ENCODE data around the gene TRIM28. TPM values are rescaled to one million over a fixed set of nuclear protein-coding genes. Genes with fewer than 3 reads are reported as not detected.

TRIM28 gene
- total and polyA plus RNA-seq, 4 experiments from 2014 or later: 19.4 to 348 (median 206) TPM

GRCh38 chr19:58568453-58569130 lies 24.7 kb downstream of the TRIM28 start:
- H3K36me3 ChIP-seq (ENCODE audit: insufficient read depth, low read length): no peaks in the 10 kb centered on the region
- no peaks in the 10 kb centered on the region for H3K9me3 ChIP-seq (ENCODE audit: control insufficient read depth in 1 of 2, low read length in 2 of 2)
- peak overlapping the region in 5 of 7 donors; percentile 4 to 77 (median 35) for H3K27ac Mint-ChIP-seq
- H3K4me3 ChIP-seq (ENCODE audit: low read length in 2 of 2): no peak overlapping the region
- no peaks in the 10 kb centered on the region for H3K27me3 ChIP-seq (ENCODE audit: insufficient read depth, low read length)
- H3K4me3 Mint-ChIP-seq: no peak overlapping the region
- no peak overlapping the region for H3K27ac ChIP-seq (ENCODE audit: low read depth, low read length)
- H3K4me1 Mint-ChIP-seq: peaks cover 11 to 32% (median 22%) of the 10 kb centered on the region in 4 donors
- CTCF ChIA-PET (ENCODE audit: partially characterized antibody): interaction anchor here (1.2 kb wide), 1 partner anchor 13 kb away, joined by 3 read pairs; the partner anchor contains the start of gene CHMP2A
- H3K36me3 Mint-ChIP-seq: peaks cover 0 to 21% of the 10 kb centered on the region in 2 donors
- H3K9me3 Mint-ChIP-seq: peaks cover 0 to 1% (median 0%) of the 10 kb centered on the region in 8 donors
- DNase-seq: no peak
- no peaks in the 10 kb centered on the region for H3K27me3 Mint-ChIP-seq
- POLR2A ChIA-PET (ENCODE audit: partially characterized antibody): interaction anchor here (0.9 to 4.6 kb wide), 3 partner anchors 14 to 18 kb away, joined by 4 to 41 read pairs (median 7); partner anchors contain the start of gene CHMP2A
- H3K4me1 ChIP-seq (ENCODE audit: insufficient read depth, low read length): peaks cover 19% of the 10 kb centered on the region
- intact Hi-C loops (cut with micrococcal nuclease): no loop called here

- ChIA-PET POLR2A (ENCODE audit: partially characterized antibody) (interaction anchor here (1.2 to 4.6 kb wide), 3 partner anchors 9 to 19 kb away, joined by 6 to 41 read pairs (median 7); partner anchors contain the start of gene CHMP2A), CTCF (ENCODE audit: partially characterized antibody) (no interaction called here)
- peak overlapping the region in 3 of 7 donors; percentile 8 to 79 (median 23) for H3K27ac Mint-ChIP-seq
- no peak overlapping the region for H3K4me3 ChIP-seq (ENCODE audit: low read length in 2 of 2)
- no peaks in the 10 kb centered on the region for H3K27me3 ChIP-seq (ENCODE audit: insufficient read depth, low read length)
- no peaks in the 10 kb centered on the region for H3K36me3 ChIP-seq (ENCODE audit: insufficient read depth, low read length)
- peaks cover 19% of the 10 kb centered on the region for H3K4me1 ChIP-seq (ENCODE audit: insufficient read depth, low read length)
- no peaks in the 10 kb centered on the region for H3K9me3 ChIP-seq (ENCODE audit: control insufficient read depth in 1 of 2, low read length in 2 of 2)
- peak overlapping the region in 1 of 8 donors; percentile 35 for H3K4me3 Mint-ChIP-seq
- DNase-seq: no peak
- no peak overlapping the region for H3K27ac ChIP-seq (ENCODE audit: low read depth, low read length)
- peaks cover 0 to 2% (median 0%) of the 10 kb centered on the region in 8 donors for H3K9me3 Mint-ChIP-seq
- H3K36me3 Mint-ChIP-seq: peaks cover 0 to 23% of the 10 kb centered on the region in 2 donors
- H3K27me3 Mint-ChIP-seq: no peaks in the 10 kb centered on the region
- peaks cover 12 to 32% (median 22%) of the 10 kb centered on the region in 4 donors for H3K4me1 Mint-ChIP-seq
- intact Hi-C loops (cut with micrococcal nuclease): no loop called here
These were observed 25.5 kb downstream of the TRIM28 start for GRCh38 chr19:58569191-58569942.

- CTCF ChIA-PET (ENCODE audit: partially characterized antibody): no interaction called here
- H3K4me3 Mint-ChIP-seq: no peak overlapping the region
- peaks cover 23% of the 10 kb centered on the region for H3K4me1 ChIP-seq (ENCODE audit: insufficient read depth, low read length)
- no peak overlapping the region for H3K4me3 ChIP-seq (ENCODE audit: low read length in 2 of 2)
- H3K4me1 Mint-ChIP-seq: peaks cover 12 to 31% (median 23%) of the 10 kb centered on the region in 4 donors
- H3K27ac ChIP-seq (ENCODE audit: low read depth, low read length): no peak overlapping the region
- H3K9me3 Mint-ChIP-seq: peaks cover 0 to 2% (median 0%) of the 10 kb centered on the region in 8 donors
- H3K27ac Mint-ChIP-seq: peak overlapping the region in 4 of 7 donors; percentile 8 to 79 (median 38)
- H3K36me3 ChIP-seq (ENCODE audit: insufficient read depth, low read length): no peaks in the 10 kb centered on the region
- POLR2A ChIA-PET (ENCODE audit: partially characterized antibody): interaction anchor here (1.2 to 4.6 kb wide), 4 partner anchors 7 to 50 kb away, joined by 6 to 47 read pairs (median 43); partner anchors contain the start of genes CHMP2A and ZBTB45
- peaks cover 0 to 23% of the 10 kb centered on the region in 2 donors for H3K36me3 Mint-ChIP-seq
- DNase-seq: no peak
- no peaks in the 10 kb centered on the region for H3K27me3 Mint-ChIP-seq
- H3K27me3 ChIP-seq (ENCODE audit: insufficient read depth, low read length): no peaks in the 10 kb centered on the region
- intact Hi-C loops (cut with micrococcal nuclease): no loop called here
- H3K9me3 ChIP-seq (ENCODE audit: control insufficient read depth in 1 of 2, low read length in 2 of 2): no peaks in the 10 kb centered on the region
These were observed 26.2 kb downstream of the TRIM28 start for GRCh38 chr19:58569943-58570670.

- Histone ChIP-seq H3K27ac (ENCODE audit: low read depth, low read length) (no peak overlapping the region), H3K4me3 (ENCODE audit: low read length in 2 of 2) (no peak overlapping the region), H3K4me1 (ENCODE audit: insufficient read depth, low read length) (peaks cover 27% of the 10 kb centered on the region), H3K27me3 (ENCODE audit: insufficient read depth, low read length) (no peaks in the 10 kb centered on the region), H3K36me3 (ENCODE audit: insufficient read depth, low read length) (no peaks in the 10 kb centered on the region), H3K9me3 (ENCODE audit: control insufficient read depth in 1 of 2, low read length in 2 of 2) (no peaks in the 10 kb centered on the region)
- H3K36me3 Mint-ChIP-seq: peaks cover 0 to 29% of the 10 kb centered on the region in 2 donors
- intact Hi-C loops (cut with micrococcal nuclease): no loop called here
- H3K9me3 Mint-ChIP-seq: peaks cover 0 to 2% (median 0%) of the 10 kb centered on the region in 8 donors
- no peaks in the 10 kb centered on the region for H3K27me3 Mint-ChIP-seq
- H3K4me1 Mint-ChIP-seq: peaks cover 14 to 36% (median 26%) of the 10 kb centered on the region in 4 donors
- peak overlapping the region in 2 of 7 donors; percentile 96 to 100 for H3K27ac Mint-ChIP-seq
- ChIA-PET POLR2A (ENCODE audit: partially characterized antibody) (interaction anchor here (1.3 to 4.6 kb wide), 6 partner anchors 8 to 51 kb away, joined by 3 to 47 read pairs (median 38); partner anchors contain the start of genes CHMP2A, TRIM28, UBE2M and ZBTB45), CTCF (ENCODE audit: partially characterized antibody) (interaction anchor here (2.4 kb wide), 1 partner anchor 50 kb away, joined by 10 read pairs; the partner anchor contains the start of gene ZBTB45)
- peak in 1 of 5 donors; percentile 38 for DNase-seq
- H3K4me3 Mint-ChIP-seq: no peak overlapping the region
These were observed 27.1 kb downstream of the TRIM28 start for GRCh38 chr19:58570770-58571574.

- H3K27ac ChIP-seq (ENCODE audit: low read depth, low read length): no peak overlapping the region
- no peaks in the 10 kb centered on the region for H3K36me3 ChIP-seq (ENCODE audit: insufficient read depth, low read length)
- no peaks in the 10 kb centered on the region for H3K9me3 ChIP-seq (ENCODE audit: control insufficient read depth in 1 of 2, low read length in 2 of 2)
- Mint-ChIP-seq H3K9me3 (peaks cover 0 to 2% (median 0%) of the 10 kb centered on the region in 8 donors), H3K4me3 (peak overlapping the region in 2 of 8 donors; percentile 89 to 95), H3K36me3 (peaks cover 0 to 29% of the 10 kb centered on the region in 2 donors), H3K27me3 (no peaks in the 10 kb centered on the region), H3K27ac (peak overlapping the region in 6 of 7 donors; percentile 96 to 100 (median 100)), H3K4me1 (peaks cover 16 to 38% (median 27%) of the 10 kb centered on the region in 4 donors)
- ChIA-PET POLR2A (ENCODE audit: partially characterized antibody) (interaction anchor here (1.3 to 4.6 kb wide), 6 partner anchors 9 to 51 kb away, joined by 3 to 47 read pairs (median 38); partner anchors contain the start of genes CHMP2A, TRIM28, UBE2M and ZBTB45), CTCF (ENCODE audit: partially characterized antibody) (interaction anchor here (2.4 kb wide), 1 partner anchor 51 kb away, joined by 10 read pairs; the partner anchor contains the start of gene ZBTB45)
- peaks cover 29% of the 10 kb centered on the region for H3K4me1 ChIP-seq (ENCODE audit: insufficient read depth, low read length)
- no peak overlapping the region for H3K4me3 ChIP-seq (ENCODE audit: low read length in 2 of 2)
- no peak for DNase-seq
- H3K27me3 ChIP-seq (ENCODE audit: insufficient read depth, low read length): no peaks in the 10 kb centered on the region
- intact Hi-C loops (cut with micrococcal nuclease): no loop called here
These were observed 27.7 kb downstream of the TRIM28 start for GRCh38 chr19:58571575-58571947.
